HG02588 (cell line): ENCODE measurements around the gene P2RX3.

Source experiments
- ATAC-seq: cut with Tn5 transposase; IDR thresholded peaks from one replicate; pipeline ENCODE4 v1.9.1; 2021; ENCODE audit warnings: mild to moderate bottlenecking, moderate library complexity; ENCODE audit not compliant: unreplicated experiment

P2RX3 gene

DNA sequence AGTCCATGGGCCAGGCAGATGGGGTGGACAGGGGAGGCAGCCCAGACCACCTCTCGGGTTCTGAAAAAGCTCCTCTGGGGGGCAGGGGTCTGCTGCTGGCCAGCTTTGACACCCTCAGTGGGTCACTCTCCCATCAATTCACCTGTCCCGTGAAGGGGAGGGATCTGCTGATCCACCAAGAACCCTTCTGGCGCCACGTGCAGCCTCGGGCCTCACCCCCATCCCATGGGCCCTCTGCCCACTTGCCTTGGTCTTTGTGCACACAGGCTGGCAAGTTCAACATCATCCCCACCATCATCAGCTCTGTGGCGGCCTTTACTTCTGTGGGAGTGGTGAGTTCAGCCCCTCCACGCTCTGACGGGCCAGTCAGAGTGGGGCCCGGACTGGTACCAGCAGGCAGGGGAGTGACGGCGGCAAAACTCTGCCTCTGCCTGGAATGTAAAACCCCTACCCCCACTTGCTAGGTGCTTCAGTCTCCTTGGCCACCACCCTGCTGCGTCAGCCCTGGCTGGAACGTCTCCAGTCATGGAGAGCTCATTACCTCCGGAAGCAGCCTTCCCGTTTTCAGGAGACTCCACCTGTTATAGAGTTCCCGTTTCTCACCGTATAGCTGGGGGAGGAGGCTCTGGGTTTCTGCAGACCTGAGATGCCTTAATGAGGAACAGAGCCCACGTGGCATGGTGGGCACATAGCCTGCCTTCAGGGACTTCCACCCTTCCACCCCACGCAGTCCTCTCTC is 30.1 kb downstream of the P2RX3 start:
- no peak for ATAC-seq

DNA sequence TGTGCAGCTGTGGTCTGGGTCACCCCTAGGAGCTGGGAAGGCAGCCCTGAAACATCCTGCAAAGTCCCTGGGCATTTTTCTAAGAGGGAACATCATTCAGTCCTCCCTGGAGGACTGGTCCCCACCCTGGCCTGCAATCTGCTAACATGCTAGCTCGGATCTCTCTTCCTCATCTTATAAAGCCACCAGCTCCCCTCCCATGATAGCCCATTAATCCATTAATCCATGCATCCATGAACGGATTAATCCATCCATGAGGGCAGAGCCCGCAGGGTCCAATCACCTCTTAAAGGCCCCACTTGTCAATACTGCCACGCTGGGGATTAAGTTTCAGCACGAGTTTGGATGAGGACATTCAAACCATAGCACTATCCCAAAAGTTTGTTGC is 30.7 kb downstream of the P2RX3 start:
- no peak for ATAC-seq

DNA sequence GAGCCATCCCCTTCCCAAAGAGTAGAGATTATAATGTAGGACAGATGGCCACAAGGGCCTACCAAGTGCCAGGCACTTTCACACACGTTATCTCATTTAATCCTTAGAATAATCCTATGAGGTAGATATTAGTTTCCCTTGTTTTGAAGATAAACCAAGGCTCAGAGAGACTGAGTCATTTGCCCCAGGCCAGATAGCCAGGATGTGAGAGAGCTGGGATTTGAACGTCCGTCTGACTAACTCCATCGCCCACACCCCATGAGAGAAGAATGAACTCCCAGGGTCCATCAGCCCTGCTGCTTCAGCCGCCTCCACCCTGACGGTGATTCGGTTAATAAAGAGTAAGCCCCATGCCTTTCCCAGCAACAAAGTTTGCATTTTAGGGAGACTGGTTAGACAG is 32.1 kb downstream of the P2RX3 start:
- ATAC-seq: no peak

DNA sequence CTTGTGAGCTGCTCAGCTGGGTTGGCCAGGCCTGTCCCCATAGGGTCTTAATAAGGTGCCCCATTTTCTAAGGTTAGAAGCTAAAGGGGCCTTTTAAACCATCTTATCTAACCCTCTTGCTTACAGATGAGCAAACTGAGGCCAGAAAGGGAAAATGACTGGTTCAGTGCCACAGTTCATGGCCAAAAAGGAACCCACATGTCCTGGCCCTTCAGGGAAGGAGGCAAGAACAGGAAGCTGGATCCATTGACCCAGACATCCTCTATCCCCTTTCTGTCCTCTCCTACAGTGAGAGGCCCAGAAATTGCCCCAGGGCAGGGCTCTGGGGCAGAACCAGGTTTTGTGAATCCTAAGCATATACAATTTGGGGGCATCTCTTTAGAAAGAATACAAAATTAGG is 32.8 kb downstream of the P2RX3 start:
- no peak for ATAC-seq

DNA sequence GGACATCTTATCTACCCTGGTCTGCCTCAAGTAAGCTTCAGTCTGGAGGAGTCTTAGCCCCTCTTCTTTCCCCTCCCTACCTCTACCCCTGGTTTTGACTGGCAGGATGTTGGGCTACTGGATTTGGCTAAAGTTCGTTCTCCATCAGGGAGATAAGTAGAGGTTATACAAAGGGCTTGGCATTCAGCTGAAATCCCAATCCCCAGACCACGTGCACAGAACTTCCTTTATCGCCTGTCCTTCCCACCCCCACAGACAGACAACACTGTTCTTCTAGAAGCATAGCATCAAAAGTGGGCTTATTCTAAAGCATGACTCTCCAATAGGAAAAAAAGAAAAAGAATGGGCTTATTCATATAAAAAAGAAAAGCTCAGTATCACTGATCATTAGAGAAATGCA is 35.0 kb downstream of the P2RX3 start:
- no peak for ATAC-seq

DNA sequence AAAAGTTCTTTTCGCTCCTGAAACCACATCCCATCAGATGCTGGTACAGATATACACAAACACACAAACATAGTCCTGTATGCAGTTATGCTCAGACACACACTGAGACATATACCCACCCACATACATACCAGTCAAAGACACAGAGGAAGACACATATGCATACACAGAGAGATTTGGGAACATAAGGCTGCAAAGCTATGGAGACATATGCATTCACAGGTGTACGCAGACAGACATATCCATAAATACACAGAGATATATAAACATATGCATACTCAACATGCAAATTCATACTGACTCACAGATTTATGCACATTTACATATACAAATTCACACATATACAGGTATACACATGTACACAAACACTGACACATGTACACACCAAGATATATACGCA is 36.8 kb downstream of the P2RX3 start:
- no peak for ATAC-seq

DNA sequence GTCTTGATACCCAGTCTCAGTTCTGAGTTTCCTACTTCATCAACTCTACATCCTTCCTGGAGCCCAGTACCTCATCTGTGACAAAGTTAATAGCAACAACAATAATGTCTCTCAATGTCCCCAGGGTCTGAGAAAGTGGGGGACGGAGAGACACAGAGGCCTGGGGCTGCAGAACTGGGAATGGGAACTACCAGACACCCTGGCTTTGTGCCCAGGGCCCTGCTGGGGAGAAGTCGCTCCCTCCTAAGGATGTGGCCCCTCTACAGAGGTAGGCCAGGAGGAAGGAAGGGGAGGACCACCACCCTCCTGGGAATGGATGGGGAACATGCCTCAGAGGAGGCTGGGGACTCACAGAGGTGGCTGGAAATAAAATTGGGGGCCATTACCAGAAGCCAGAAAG is 37.3 kb downstream of the P2RX3 start:
- no peak for ATAC-seq

DNA sequence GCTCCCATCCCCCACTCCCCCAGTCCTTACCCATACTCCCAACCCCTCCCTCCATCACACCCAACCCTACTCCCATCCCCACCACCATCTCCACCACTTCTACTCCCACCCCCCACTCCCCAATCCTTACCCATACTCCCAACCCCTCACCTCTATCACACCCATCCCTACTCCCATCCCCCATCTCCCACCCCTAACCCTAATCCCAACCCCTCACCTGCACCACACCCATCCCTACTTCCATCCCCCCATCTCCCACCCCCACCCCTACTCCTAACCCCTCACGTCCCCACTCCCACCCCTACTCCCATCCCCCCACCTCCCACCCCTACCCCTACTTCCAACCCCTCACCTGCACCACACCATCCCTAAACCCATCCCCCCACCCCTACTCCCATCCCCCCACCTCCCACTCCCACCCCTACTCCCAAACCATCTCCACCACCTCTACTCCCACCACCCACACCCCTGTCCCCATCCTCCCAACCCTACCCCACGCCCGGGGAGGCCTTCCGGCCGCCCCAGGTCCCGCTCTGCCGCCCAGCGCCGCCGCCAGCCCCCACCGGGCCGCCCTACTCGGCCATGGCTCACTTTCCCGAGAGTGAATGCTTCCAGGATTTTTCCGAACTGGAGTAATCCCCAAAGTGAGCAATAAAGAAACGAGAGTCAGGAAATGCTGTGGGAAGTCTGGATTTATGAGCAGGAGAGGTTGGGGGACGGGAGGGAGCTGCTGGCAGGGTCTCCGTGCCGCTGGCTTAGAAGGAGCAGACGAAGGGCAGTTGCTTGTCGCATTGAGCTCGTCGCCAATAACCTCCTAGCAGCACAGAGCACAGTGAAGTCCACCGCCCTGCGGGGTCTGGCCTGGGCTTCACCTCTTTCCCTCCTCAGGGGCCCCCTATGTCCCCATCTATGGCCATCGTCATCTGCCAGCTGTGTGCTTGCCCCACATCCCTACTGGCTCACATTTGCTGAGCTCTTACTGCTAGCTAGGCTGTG is 38.2 kb downstream of the P2RX3 start:
- no peak for ATAC-seq

DNA sequence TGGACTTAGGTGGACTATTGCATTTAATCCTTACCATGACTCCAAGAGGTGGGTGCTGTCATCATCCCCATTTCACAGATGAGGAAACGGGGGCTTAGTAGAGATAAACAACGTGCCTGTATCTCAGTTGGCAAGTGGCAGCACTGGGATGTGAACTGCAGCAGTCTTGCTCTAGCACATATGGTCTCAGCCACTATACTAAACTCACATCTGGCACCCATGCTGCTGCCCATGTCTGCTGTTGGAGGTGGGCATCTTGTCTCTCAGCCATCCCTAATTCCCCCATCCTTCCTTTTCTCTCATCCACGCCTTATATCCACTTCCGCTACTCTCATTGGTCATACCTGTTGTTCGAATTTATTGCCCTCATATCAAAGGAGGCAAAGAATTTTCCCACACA is 39.0 kb downstream of the P2RX3 start:
- ATAC-seq: no peak

DNA sequence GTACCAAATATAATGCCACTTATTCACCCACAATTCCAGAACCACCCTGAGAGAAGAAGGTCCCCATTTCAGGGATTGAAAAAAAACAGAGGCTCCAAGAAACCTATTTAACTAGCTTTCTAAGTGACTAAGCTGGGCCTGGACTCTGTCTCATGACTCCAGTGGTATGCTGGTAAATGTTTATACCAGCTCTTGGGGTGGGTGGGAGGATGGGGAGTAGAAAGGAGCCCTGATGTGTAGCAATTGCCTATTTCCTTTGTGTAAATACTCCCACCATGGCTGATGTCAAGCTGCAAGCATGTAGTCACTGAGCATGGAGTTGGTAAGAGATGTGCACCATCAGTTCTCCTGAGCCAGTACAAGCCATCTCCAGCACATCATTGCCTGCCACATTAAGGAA is 40.0 kb downstream of the P2RX3 start:
- ATAC-seq: no peak

DNA sequence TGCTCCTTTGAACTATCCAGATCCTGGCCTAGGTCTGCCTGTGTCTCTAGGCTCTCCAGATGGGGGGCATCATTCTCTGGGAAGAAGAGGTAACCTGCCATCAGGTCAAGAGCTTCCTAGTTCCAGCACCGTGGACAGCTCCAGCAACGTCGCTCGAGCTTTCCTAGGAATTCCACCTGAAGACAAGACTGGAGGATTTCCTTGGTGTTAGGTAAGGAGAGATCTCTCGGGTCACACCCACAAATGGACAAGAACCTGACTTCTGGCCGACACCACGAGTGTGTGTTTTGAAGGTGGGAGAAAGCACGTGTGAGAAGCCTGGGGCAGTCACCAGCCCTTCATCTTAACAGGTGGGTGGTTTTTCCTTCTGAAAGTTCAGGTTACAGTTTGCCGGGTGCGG is 41.6 kb downstream of the P2RX3 start:
- no peak for ATAC-seq

DNA sequence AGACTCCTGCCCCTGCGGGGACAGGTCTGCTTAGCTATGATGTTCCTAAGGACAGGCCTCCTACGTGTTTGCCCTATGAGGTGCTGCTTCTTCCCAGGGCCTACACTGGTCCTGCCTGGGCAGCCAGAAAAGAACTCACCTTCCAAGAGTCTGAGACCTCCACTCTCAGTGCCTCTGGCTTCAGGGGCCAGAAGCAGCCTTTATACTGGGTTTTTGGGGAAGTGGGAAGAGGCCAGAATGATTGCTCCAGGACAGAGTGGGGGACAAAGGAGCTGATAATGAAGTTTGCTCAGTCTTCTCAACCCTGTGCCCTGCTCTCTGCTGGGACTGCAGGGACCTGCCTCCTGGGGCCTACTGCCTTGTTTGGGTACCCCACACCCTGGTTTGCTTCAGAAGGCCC is 42.8 kb downstream of the P2RX3 start, which contains the start of gene PRG3:
Gene PRG3, minus strand, starts transcription at position 176 of the 400 bp plus-strand sequence. CDS start 442 bp downstream, outside the sequence.
- no peak for ATAC-seq

DNA sequence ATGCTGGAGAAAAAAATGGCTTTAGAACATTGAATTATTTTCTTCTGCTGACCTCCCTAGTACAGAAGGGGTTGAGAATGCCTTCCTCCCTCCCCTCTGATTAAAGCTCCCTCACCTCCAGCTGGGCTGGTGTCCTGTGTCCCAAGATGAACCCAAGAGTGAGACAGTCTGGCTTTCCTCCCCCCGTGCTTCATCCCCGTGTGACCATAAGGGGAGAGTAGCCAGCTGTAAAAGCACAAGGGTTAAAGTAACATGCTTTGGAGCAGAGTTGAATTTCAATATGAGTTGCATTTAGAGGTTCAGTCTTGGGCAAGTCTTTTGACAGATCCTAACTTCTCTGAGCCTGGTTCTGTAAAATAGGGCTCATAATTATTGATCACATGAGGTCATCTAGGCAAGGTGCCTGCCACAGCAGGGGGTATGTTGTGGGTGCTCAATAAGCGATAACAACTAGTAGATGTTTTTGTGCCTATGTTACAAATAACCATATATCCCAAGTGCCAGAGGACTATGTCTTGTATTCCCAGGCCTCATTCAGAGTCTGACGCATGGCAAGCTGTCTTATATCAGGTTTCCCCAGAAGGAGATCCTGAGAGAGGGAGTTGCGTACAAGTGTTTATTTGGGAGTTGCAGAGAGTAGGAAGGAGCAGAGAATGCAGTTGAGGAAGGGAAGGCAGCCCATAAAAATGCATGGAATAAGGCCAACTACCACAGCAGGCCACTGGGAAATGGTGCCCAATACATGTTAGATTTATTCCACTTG is 48.2 kb downstream of the P2RX3 start:
- ATAC-seq: no peak

DNA sequence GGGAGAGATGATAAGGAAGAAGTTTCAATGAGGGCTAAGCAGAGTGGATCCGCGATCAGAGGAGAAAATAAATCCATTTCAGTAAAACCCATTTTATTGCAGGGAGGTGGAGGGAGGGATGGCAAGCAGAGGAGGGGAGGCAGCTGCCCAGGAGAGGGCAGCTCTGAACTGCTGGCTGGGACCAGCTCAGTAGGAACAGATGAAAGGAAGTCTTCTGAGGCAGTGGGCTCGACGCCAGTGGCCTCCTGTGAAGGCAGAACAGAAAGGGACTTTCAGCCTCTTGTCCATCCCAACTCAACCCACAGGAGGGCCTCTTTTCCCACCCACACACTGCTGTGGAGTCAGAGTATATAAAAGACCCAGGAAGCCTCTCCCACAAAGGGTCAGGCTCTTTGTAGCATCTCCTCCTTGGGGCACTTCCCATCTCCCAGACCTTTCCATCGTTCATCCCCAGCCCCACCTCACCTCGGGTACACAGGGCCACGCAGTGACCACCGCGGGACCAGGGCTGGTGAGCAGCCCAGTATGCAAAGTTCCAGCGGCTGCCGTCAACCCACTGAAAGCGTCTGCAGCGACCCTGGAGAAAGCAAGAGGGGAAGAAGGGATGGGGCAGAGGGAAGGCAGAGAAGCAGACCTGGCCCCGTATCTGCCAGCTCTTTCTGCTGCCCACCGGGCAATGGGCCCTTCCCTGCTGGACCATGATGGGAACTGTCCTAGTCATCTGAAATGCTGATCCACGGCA is 49.3 kb downstream of the P2RX3 start:
- no peak for ATAC-seq

DNA sequence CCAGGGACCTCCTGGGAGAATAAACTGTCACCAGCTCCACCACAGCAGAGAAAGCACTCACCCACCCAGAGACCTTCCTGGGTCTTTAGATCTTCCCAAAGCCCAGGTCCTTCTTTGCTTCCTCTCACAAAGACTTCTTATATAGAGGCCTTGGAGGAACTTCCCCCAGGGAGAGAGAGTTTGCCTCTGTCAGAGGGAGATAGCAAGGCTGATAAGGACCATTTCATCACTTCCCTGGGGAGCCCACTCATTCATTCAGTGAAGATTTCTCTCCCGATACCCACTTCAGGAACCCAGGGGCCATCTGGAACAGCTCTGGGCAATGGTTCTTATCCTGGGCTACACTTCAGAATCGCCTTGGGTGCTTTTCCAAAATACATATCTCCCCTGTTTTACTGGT is 52.4 kb downstream of the P2RX3 start, which contains the start of gene PRG2:
Gene PRG2, minus strand, starts transcription at position 116 of the 400 bp plus-strand sequence. CDS start 706 bp downstream, outside the sequence.
- ATAC-seq: no peak

DNA sequence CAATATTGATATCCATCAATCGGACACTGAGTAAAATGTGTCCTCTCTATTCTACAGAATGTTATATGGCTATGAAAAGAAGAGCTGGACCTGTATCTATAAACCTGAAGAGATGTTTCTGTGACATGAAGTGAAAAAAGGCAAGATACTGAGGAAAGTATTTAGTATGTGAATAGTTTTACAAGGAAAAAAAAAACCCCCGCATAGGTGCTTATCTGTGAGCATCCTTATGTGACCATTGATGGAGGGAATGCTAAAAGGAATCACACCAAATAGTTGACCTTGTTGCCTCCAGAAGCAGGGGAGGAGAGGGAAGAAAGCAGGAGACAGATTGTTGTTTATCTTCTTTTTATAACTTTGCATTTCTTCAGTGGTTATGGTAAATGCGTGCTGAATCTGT is 53.0 kb downstream of the P2RX3 start:
- ATAC-seq: no peak

DNA sequence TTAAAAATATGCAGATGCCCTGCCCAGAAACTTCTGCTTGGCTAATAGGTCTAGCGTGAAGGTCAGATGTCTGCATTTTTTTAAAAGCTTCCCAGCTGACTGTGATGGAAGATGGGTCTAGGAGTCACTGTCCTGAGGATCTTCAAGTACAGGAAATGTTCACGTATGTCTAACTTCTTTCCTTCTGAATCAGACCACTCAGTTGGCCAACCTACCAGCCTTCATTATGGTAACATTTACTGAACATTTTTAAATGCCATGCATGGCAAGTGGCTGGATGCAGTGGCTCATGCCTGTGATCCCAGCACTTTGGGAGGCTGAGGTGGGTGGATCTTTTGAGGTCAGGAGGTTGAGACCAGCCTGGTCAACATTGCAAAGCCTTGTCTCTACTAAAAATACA is 53.4 kb downstream of the P2RX3 start:
- no peak for ATAC-seq

DNA sequence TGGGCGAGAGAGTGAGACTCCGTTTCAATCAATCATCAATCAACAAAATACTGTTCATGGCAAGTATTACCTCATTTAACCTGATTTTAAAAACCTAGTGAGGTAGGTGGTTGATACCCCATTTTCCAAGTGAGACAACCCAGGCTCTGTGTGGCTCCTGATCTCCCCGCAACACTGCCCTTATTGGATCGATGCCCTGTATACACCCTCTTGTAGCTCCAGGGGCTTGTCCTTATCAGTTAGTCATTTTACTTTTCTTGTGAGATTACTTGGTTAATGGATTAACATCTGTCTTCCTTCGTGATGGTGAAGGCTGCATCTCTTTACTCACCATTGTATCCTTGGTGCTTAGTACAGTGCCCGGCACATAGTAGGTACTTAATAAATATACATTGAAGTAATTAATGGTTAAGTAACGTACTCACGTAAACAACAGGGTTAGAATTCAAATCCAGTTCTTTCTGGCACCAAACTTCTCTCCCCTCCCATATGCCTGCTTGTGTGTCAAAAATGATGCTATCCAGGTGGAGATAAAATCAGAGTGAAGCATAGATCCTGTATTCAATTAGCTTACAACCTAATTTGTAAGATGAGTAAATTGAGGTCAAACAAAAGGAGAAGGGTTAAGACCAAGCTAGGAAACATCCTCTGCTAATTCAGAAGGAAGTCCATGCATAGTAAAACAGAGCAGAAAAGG is 54.1 kb downstream of the P2RX3 start:
- ATAC-seq: no peak

DNA sequence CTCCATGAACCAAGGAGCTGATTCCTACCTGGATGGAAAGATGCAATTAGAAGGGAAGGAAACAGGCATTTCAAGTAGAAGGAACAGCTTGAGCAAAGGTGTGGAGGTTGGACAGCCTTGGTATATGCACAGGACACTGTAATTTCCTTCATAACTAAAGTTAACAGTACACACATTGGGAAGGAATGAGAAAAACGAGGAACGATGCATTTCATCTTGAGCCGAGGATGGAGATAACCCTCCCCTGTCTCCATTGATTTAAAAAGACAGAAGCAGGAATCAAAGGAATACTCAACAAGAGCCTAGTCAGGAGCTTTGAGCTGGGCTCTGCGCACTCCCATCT is 54.6 kb downstream of the P2RX3 start:
- no peak for ATAC-seq
